ENCODE measurements around the gene HADHA. TPM values are rescaled to one million over a fixed set of nuclear protein-coding genes. Genes with fewer than 3 reads are reported as not detected.

HADHA gene
- total RNA-seq, 4 donors from 2014 or later: 93.8 to 151 (median 110) TPM

- TF ChIP-seq POLR2A (IDR thresholded peaks at IDR 0.05) (no peak), CTCF (IDR thresholded peaks at IDR 0.05) (no peak)
- Histone ChIP-seq H3K36me3 (no peaks in the 10 kb centered on the region), H3K4me3 (no peak overlapping the region)
Measured at GRCh38 chr2:26203906-26204305, 40.5 kb downstream of the HADHA start.

GRCh38 chr2:26202981-26203490, 41.4 kb downstream of the HADHA start:
- H3K27ac ChIP-seq: no peak overlapping the region
- no peak for DNase-seq
- intact Hi-C loops (cut with DNase I; ENCODE audit: low total_unique reads): no loop called here
- no peak overlapping the region for H3K4me3 ChIP-seq
- no peaks in the 10 kb centered on the region for H3K9me3 ChIP-seq
- no peaks in the 10 kb centered on the region for H3K36me3 ChIP-seq
- H3K4me1 ChIP-seq: no peaks in the 10 kb centered on the region
- TF ChIP-seq CTCF (IDR thresholded peaks at IDR 0.05): no peak
- TF ChIP-seq POLR2A (IDR thresholded peaks at IDR 0.05): no peak
- no peaks in the 10 kb centered on the region for H3K27me3 ChIP-seq

More at GRCh38 chr2:26203906-26204305, 40.5 kb downstream of the HADHA start:
- H3K27me3 ChIP-seq: no peaks in the 10 kb centered on the region
- DNase-seq: no peak
- H3K9me3 ChIP-seq: no peaks in the 10 kb centered on the region
- H3K4me1 ChIP-seq: no peaks in the 10 kb centered on the region
- intact Hi-C loops (cut with DNase I; ENCODE audit: low total_unique reads): no loop called here
- no peak overlapping the region for H3K27ac ChIP-seq

GRCh38 chr2:26197516-26197915, 46.9 kb downstream of the HADHA start:
- Histone ChIP-seq H3K27ac (no peak overlapping the region), H3K9me3 (no peaks in the 10 kb centered on the region), H3K36me3 (no peaks in the 10 kb centered on the region), H3K27me3 (no peaks in the 10 kb centered on the region), H3K4me1 (no peaks in the 10 kb centered on the region), H3K4me3 (no peak overlapping the region)
- TF ChIP-seq CTCF (IDR thresholded peaks at IDR 0.05): no peak
- TF ChIP-seq POLR2A (IDR thresholded peaks at IDR 0.05): no peak
- DNase-seq: no peak
- intact Hi-C loops (cut with DNase I; ENCODE audit: low total_unique reads): no loop called here

- Histone ChIP-seq H3K36me3 (no peaks in the 10 kb centered on the region), H3K4me1 (no peaks in the 10 kb centered on the region), H3K4me3 (no peak overlapping the region), H3K9me3 (no peaks in the 10 kb centered on the region), H3K27me3 (no peaks in the 10 kb centered on the region), H3K27ac (no peak overlapping the region)
- intact Hi-C loops (cut with DNase I; ENCODE audit: low total_unique reads): no loop called here
- TF ChIP-seq POLR2A (IDR thresholded peaks at IDR 0.05): no peak
- no peak for TF ChIP-seq CTCF (IDR thresholded peaks at IDR 0.05)
- no peak for DNase-seq
Measured at GRCh38 chr2:26196683-26197418, 47.6 kb downstream of the HADHA start.
